Esophagus muscularis mucosa (tissue), 4 donors: Measurements from ENCODE around the gene EMCN. TPM values are rescaled to one million over a fixed set of nuclear protein-coding genes. Genes with fewer than 3 reads are reported as not detected.
"Not testable (repeated sequence)": the region's sequence is repeated elsewhere in the genome, so short reads cannot be mapped to it uniquely, and the experiment has no call there.

Experiments used
- DNase-seq: peaks from one replicate; pipeline ENCODE4 v3.0.0-alpha.2; 2017; ENCODE audit errors: extremely low spot score
- H3K27ac ChIP-seq, 4 donors: fragments of 200-600 bp; sonication (generic); replicated peaks in 1 of 4; 1 replicate in 3 of 4; 2 replicates in 1 of 4; pipeline ENCODE4 v1.5.1; 2016 to 2019; ENCODE audit warnings: mild to moderate bottlenecking in 1 of 4
- H3K27me3 ChIP-seq, 4 donors: fragments of 200-600 bp; sonication (generic); one replicate each; pipeline versions ENCODE4 v1.5.1 to v1.6.0; 2016 to 2019
- H3K36me3 ChIP-seq, 4 donors: fragments of 200-600 bp; sonication (generic); one replicate each; pipeline ENCODE4 v1.5.1; 2016 to 2019
- H3K4me1 ChIP-seq, 4 donors: fragments of 200-600 bp; sonication (generic); one replicate each; pipeline ENCODE4 v1.5.1; 2016 to 2019
- H3K4me3 ChIP-seq, 4 donors: fragments of 200-600 bp; sonication (generic); 1 replicate in 2 of 4; 2 replicates in 2 of 4; pipeline ENCODE4 v1.5.1; 2016 to 2019; ENCODE audit warnings: mild to moderate bottlenecking in 4 of 4, moderate library complexity in 1 of 4
- H3K9me3 ChIP-seq, 4 donors: fragments of 200-600 bp; sonication (generic); 1 replicate in 3 of 4; 2 replicates in 1 of 4; pipeline ENCODE4 v1.5.1; 2016 to 2019
- CTCF ChIP-seq, 3 experiments: fragments of 200-600 bp in 2 of 3; fragments of 450-650 bp in 1 of 3; sonication (generic) in 2 of 3; IDR thresholded peaks; one replicate each; pipeline ENCODE4 v1.5.1; 2017 to 2019; ENCODE audit warnings: antibody characterized with exemption in 3 of 3, mild to moderate bottlenecking in 2 of 3, moderate library complexity in 1 of 3
- EP300 ChIP-seq: sonication (generic); formaldehyde crosslinking; IDR thresholded peaks from one replicate; pipeline ENCODE4 v1.6.1; 2017; ENCODE audit warnings: antibody characterized with exemption
- POLR2A ChIP-seq: fragments of 450-650 bp; IDR thresholded peaks from one replicate; pipeline ENCODE4 v1.6.1; 2017; ENCODE audit warnings: antibody characterized with exemption, moderate library complexity, mild to moderate bottlenecking, low read depth
- POLR2AphosphoS5 ChIP-seq, 2 donors: sonication (generic); formaldehyde crosslinking; IDR thresholded peaks; one replicate each; pipeline ENCODE4 v1.6.1; 2017; ENCODE audit warnings: antibody characterized with exemption in 2 of 2
- WGBS: methylation state at CpG from one replicate; pipeline ENCODE4 v1.1.5; 2018; 5-methylcytosine and 5-hydroxymethylcytosine counted together
- intact Hi-C: fragments of 100-400 bp; cut with DNase I; formaldehyde crosslinking; loops from one replicate; pipeline ENCODE4 v1.15.1; 2023
- total RNA-seq, 4 donors: library from RNA; depleted of rRNA; stranded (reverse); fragments of >200 nt; gene quantifications; one replicate each; pipeline versions ENCODE4 v1.1.0 to v1.2.1, GENCODE V29; 2016

EMCN gene
- total RNA-seq, 4 donors from 2014 or later = 6.2 to 26.3 (median 16.2) TPM

- Histone ChIP-seq H3K36me3 (no peaks in the 10 kb centered on the region), H3K9me3 (no peaks in the 10 kb centered on the region), H3K27me3 (no peaks in the 10 kb centered on the region), H3K27ac (no peak overlapping the region), H3K4me3 (no peak overlapping the region), H3K4me1 (no peaks in the 10 kb centered on the region)
- no peak for DNase-seq
- intact Hi-C loops = no loop called here
- 81% methylated on average over 6 of the region's 6 CpGs for WGBS
- no peak for TF ChIP-seq EP300
Observed at GRCh38 chr4:100547541-100548199, 29.8 kb upstream of the EMCN start.

GRCh38 chr4:100545427-100545826, 27.6 kb upstream of the EMCN start:
- H3K36me3 ChIP-seq = no peaks in the 10 kb centered on the region
- no peak overlapping the region for H3K27ac ChIP-seq
- DNase-seq = no peak
- no peak overlapping the region for H3K4me3 ChIP-seq
- H3K9me3 ChIP-seq = no peaks in the 10 kb centered on the region
- H3K27me3 ChIP-seq = no peaks in the 10 kb centered on the region
- 79% methylated on average over 5 of the region's 5 CpGs for WGBS
- H3K4me1 ChIP-seq = no peaks in the 10 kb centered on the region
- intact Hi-C loops = no loop called here
- TF ChIP-seq EP300 (no peak), CTCF (IDR thresholded peaks at IDR 0.05) (no peak), POLR2AphosphoS5 (IDR thresholded peaks at IDR 0.05) (no peak), POLR2A (no peak)

- DNase-seq = no peak
- TF ChIP-seq CTCF (IDR thresholded peaks at IDR 0.05) (no peak), EP300 (no peak), POLR2AphosphoS5 (IDR thresholded peaks at IDR 0.05) (no peak)
- Histone ChIP-seq H3K36me3 (no peaks in the 10 kb centered on the region), H3K27me3 (no peaks in the 10 kb centered on the region), H3K4me3 (no peak overlapping the region), H3K9me3 (peaks cover 0 to 5% (median 0%) of the 10 kb centered on the region in 4 donors), H3K4me1 (no peaks in the 10 kb centered on the region), H3K27ac (no peak overlapping the region)
- intact Hi-C loops = no loop called here
Observed at GRCh38 chr4:100540131-100540530, 22.3 kb upstream of the EMCN start.

GRCh38 chr4:100539706-100540105, 21.9 kb upstream of the EMCN start:
- no peaks in the 10 kb centered on the region for H3K27me3 ChIP-seq
- H3K4me1 ChIP-seq = no peaks in the 10 kb centered on the region
- intact Hi-C loops = no loop called here
- WGBS = 58% methylated on average over 4 of the region's 4 CpGs
- DNase-seq = no peak
- H3K9me3 ChIP-seq = peaks cover 0 to 5% (median 0%) of the 10 kb centered on the region in 4 donors
- TF ChIP-seq CTCF (IDR thresholded peaks at IDR 0.05) (no peak), EP300 (no peak), POLR2A (no peak), POLR2AphosphoS5 (IDR thresholded peaks at IDR 0.05) (no peak)
- no peak overlapping the region for H3K27ac ChIP-seq
- no peaks in the 10 kb centered on the region for H3K36me3 ChIP-seq
- H3K4me3 ChIP-seq = no peak overlapping the region

- Histone ChIP-seq H3K27ac (no peak overlapping the region), H3K4me3 (no peak overlapping the region), H3K27me3 (no peaks in the 10 kb centered on the region), H3K36me3 (no peaks in the 10 kb centered on the region), H3K9me3 (peaks cover 0 to 14% (median 7%) of the 10 kb centered on the region in 4 donors), H3K4me1 (no peaks in the 10 kb centered on the region)
- WGBS = 100% methylated on average over 1 of the region's 1 CpG
- intact Hi-C loops = no loop called here
- no peak for TF ChIP-seq EP300
- TF ChIP-seq POLR2A = no peak
- no peak for TF ChIP-seq POLR2AphosphoS5 (IDR thresholded peaks at IDR 0.05)
- no peak for TF ChIP-seq CTCF (IDR thresholded peaks at IDR 0.05)
- DNase-seq = no peak
Observed at GRCh38 chr4:100533741-100534140, 15.9 kb upstream of the EMCN start.

GRCh38 chr4:100530161-100530560, 12.3 kb upstream of the EMCN start:
- H3K4me3 ChIP-seq, H3K36me3 ChIP-seq, H3K4me1 ChIP-seq, intact Hi-C loops, H3K27ac ChIP-seq, H3K27me3 ChIP-seq, H3K9me3 ChIP-seq, DNase-seq: not testable (repeated sequence)
- WGBS = 87% methylated on average over 4 of the region's 4 CpGs
